C4-2B (cell line): ENCODE measurements around the gene GPHN.

Source experiments
- CTCF ChIP-seq: fragments of 450-650 bp; conservative IDR thresholded peaks from 2 replicates; pipeline ENCODE4 v1.5.1; 2017; ENCODE audit warnings: mild to moderate bottlenecking
- ZFX ChIP-seq: fragments of 450-650 bp; IDR thresholded peaks from 2 replicates; pipeline ENCODE4 v1.6.1; 2017

GRCh38 chr14:66493750-66494149 is 14.2 kb upstream of the GPHN start:
- TF ChIP-seq CTCF (no peak), ZFX (no peak)
